Measurements from ENCODE around the gene DEK.

GRCh38 chr6:18179770-18180356, 84.5 kb downstream of the DEK start:
- TF ChIP-seq ZNF70 (CRISPR knock-in tag; IDR thresholded peaks at IDR 0.05) (no peak), CREB5 (CRISPR knock-in tag; IDR thresholded peaks at IDR 0.05; ENCODE audit: low read depth) (no peak), BACH2 (CRISPR knock-in tag; IDR thresholded peaks at IDR 0.05; ENCODE audit: borderline replicate concordance) (no peak), TSHZ2 (CRISPR knock-in tag; IDR thresholded peaks at IDR 0.05) (no peak), PPARA (CRISPR knock-in tag; IDR thresholded peaks at IDR 0.05; ENCODE audit: borderline replicate concordance) (no peak), ARNTL (CRISPR knock-in tag; IDR thresholded peaks at IDR 0.05; ENCODE audit: borderline replicate concordance, low read depth) (no peak), PATZ1 (CRISPR knock-in tag; IDR thresholded peaks at IDR 0.05; ENCODE audit: borderline replicate concordance) (no peak), ISL1 (CRISPR knock-in tag; IDR thresholded peaks at IDR 0.05) (no peak), OSR1 (CRISPR knock-in tag; IDR thresholded peaks at IDR 0.05) (no peak), POU6F1 (CRISPR knock-in tag; IDR thresholded peaks at IDR 0.05; ENCODE audit: borderline replicate concordance, low read depth) (no peak), SNAI2 (CRISPR knock-in tag; IDR thresholded peaks at IDR 0.05) (no peak), GLIS3 (CRISPR knock-in tag; IDR thresholded peaks at IDR 0.05) (no peak), ZC3H10 (CRISPR knock-in tag; IDR thresholded peaks at IDR 0.05) (no peak)

Data from SK-N-SH treated with all-trans-retinoic acid at 6 μM for 48 hours (cell line).